ENCODE measurements around the gene MACROD2. TPM values are rescaled to one million over a fixed set of nuclear protein-coding genes. Genes with fewer than 3 reads are reported as not detected.

MACROD2 gene
- total RNA-seq, 2 experiments from 2014 or later = not detected

GRCh38 chr20:15930311-15931305, 1935.3 kb downstream of the MACROD2 start:
- H3K4me1 Mint-ChIP-seq = no peaks in the 10 kb centered on the region
- ChIA-PET POLR2A (no interaction called here), CTCF (no interaction called here)
- DNase-seq = no peak
- no peak overlapping the region for H3K27ac Mint-ChIP-seq
- no peaks in the 10 kb centered on the region for H3K27me3 Mint-ChIP-seq
- H3K4me3 Mint-ChIP-seq = no peak overlapping the region
- peaks cover 7% of the 10 kb centered on the region for H3K9me3 Mint-ChIP-seq
- no peaks in the 10 kb centered on the region for H3K36me3 Mint-ChIP-seq (ENCODE audit: low read depth)

GRCh38 chr20:15931897-15932296, 1936.6 kb downstream of the MACROD2 start:
- Mint-ChIP-seq H3K4me1 (no peaks in the 10 kb centered on the region), H3K27me3 (no peaks in the 10 kb centered on the region), H3K9me3 (peaks cover 7% of the 10 kb centered on the region), H3K4me3 (no peak overlapping the region), H3K27ac (no peak overlapping the region), H3K36me3 (ENCODE audit: low read depth) (no peaks in the 10 kb centered on the region)
- ChIA-PET CTCF (no interaction called here), POLR2A (no interaction called here)
- no peak for DNase-seq

- CTCF ChIA-PET = no interaction called here
Observed at GRCh38 chr20:15937179-15937578, 1941.9 kb downstream of the MACROD2 start.

GRCh38 chr20:15938847-15939246, 1943.5 kb downstream of the MACROD2 start:
- Mint-ChIP-seq H3K9me3 (peaks cover 7% of the 10 kb centered on the region), H3K4me1 (no peaks in the 10 kb centered on the region), H3K27me3 (no peaks in the 10 kb centered on the region), H3K36me3 (ENCODE audit: low read depth) (no peaks in the 10 kb centered on the region), H3K27ac (no peak overlapping the region), H3K4me3 (no peak overlapping the region)
- ChIA-PET CTCF (no interaction called here), POLR2A (no interaction called here)
- DNase-seq = no peak

More at GRCh38 chr20:15937179-15937578, 1941.9 kb downstream of the MACROD2 start:
- no peaks in the 10 kb centered on the region for H3K4me1 Mint-ChIP-seq
- no peak overlapping the region for H3K27ac Mint-ChIP-seq
- peaks cover 9% of the 10 kb centered on the region for H3K9me3 Mint-ChIP-seq
- no peak for DNase-seq
- H3K4me3 Mint-ChIP-seq = no peak overlapping the region
- no peaks in the 10 kb centered on the region for H3K27me3 Mint-ChIP-seq
- no peaks in the 10 kb centered on the region for H3K36me3 Mint-ChIP-seq (ENCODE audit: low read depth)
- POLR2A ChIA-PET = no interaction called here

GRCh38 chr20:15940127-15940526, 1944.8 kb downstream of the MACROD2 start:
- DNase-seq = no peak
- no peak overlapping the region for H3K4me3 Mint-ChIP-seq
- H3K9me3 Mint-ChIP-seq = peaks cover 3% of the 10 kb centered on the region
- H3K27ac Mint-ChIP-seq = no peak overlapping the region
- H3K4me1 Mint-ChIP-seq = no peaks in the 10 kb centered on the region
- CTCF ChIA-PET = no interaction called here
- no peaks in the 10 kb centered on the region for H3K36me3 Mint-ChIP-seq (ENCODE audit: low read depth)
- POLR2A ChIA-PET = no interaction called here
- no peaks in the 10 kb centered on the region for H3K27me3 Mint-ChIP-seq

- CTCF ChIA-PET = no interaction called here
- Mint-ChIP-seq H3K9me3 (peaks cover 2% of the 10 kb centered on the region), H3K27me3 (no peaks in the 10 kb centered on the region), H3K36me3 (ENCODE audit: low read depth) (no peaks in the 10 kb centered on the region), H3K4me1 (no peaks in the 10 kb centered on the region), H3K27ac (no peak overlapping the region), H3K4me3 (no peak overlapping the region)
- POLR2A ChIA-PET = no interaction called here
- DNase-seq = no peak
Observed at GRCh38 chr20:15942130-15942529, 1946.8 kb downstream of the MACROD2 start.

GRCh38 chr20:15945289-15945688, 1950.0 kb downstream of the MACROD2 start:
- Mint-ChIP-seq H3K27ac (no peak overlapping the region), H3K4me3 (no peak overlapping the region), H3K9me3 (no peaks in the 10 kb centered on the region), H3K4me1 (no peaks in the 10 kb centered on the region), H3K27me3 (no peaks in the 10 kb centered on the region), H3K36me3 (ENCODE audit: low read depth) (no peaks in the 10 kb centered on the region)
- POLR2A ChIA-PET = no interaction called here
- no peak for DNase-seq
- CTCF ChIA-PET = no interaction called here

- no peak for DNase-seq
- no peak overlapping the region for H3K27ac Mint-ChIP-seq
- CTCF ChIA-PET = no interaction called here
- no peaks in the 10 kb centered on the region for H3K9me3 Mint-ChIP-seq
- H3K36me3 Mint-ChIP-seq (ENCODE audit: low read depth) = no peaks in the 10 kb centered on the region
- POLR2A ChIA-PET = no interaction called here
- no peaks in the 10 kb centered on the region for H3K4me1 Mint-ChIP-seq
- H3K4me3 Mint-ChIP-seq = no peak overlapping the region
- H3K27me3 Mint-ChIP-seq = no peaks in the 10 kb centered on the region
Observed at GRCh38 chr20:15949391-15949790, 1954.1 kb downstream of the MACROD2 start.

- CTCF ChIA-PET = no interaction called here
- no peak overlapping the region for H3K4me3 Mint-ChIP-seq
- H3K27ac Mint-ChIP-seq = no peak overlapping the region
- no peaks in the 10 kb centered on the region for H3K36me3 Mint-ChIP-seq (ENCODE audit: low read depth)
- no peaks in the 10 kb centered on the region for H3K9me3 Mint-ChIP-seq
- POLR2A ChIA-PET = no interaction called here
- H3K27me3 Mint-ChIP-seq = no peaks in the 10 kb centered on the region
- no peaks in the 10 kb centered on the region for H3K4me1 Mint-ChIP-seq
- no peak for DNase-seq
Observed at GRCh38 chr20:15951658-15952057, 1956.3 kb downstream of the MACROD2 start.

- no peaks in the 10 kb centered on the region for H3K9me3 Mint-ChIP-seq
- POLR2A ChIA-PET = no interaction called here
Observed at GRCh38 chr20:15958142-15958541, 1962.8 kb downstream of the MACROD2 start.

GRCh38 chr20:15965165-15965564, 1969.8 kb downstream of the MACROD2 start:
- Mint-ChIP-seq H3K36me3 (ENCODE audit: low read depth) (no peaks in the 10 kb centered on the region), H3K4me1 (no peaks in the 10 kb centered on the region), H3K9me3 (peaks cover 4% of the 10 kb centered on the region), H3K27me3 (no peaks in the 10 kb centered on the region), H3K27ac (no peak overlapping the region), H3K4me3 (no peak overlapping the region)
- POLR2A ChIA-PET = no interaction called here
- no peak for DNase-seq
- CTCF ChIA-PET = no interaction called here

More at GRCh38 chr20:15958142-15958541, 1962.8 kb downstream of the MACROD2 start:
- DNase-seq = no peak
- Mint-ChIP-seq H3K27me3 (no peaks in the 10 kb centered on the region), H3K36me3 (ENCODE audit: low read depth) (no peaks in the 10 kb centered on the region), H3K27ac (no peak overlapping the region), H3K4me1 (no peaks in the 10 kb centered on the region), H3K4me3 (no peak overlapping the region)
- CTCF ChIA-PET = no interaction called here

- no peak for DNase-seq
- H3K27me3 Mint-ChIP-seq = no peaks in the 10 kb centered on the region
- POLR2A ChIA-PET = no interaction called here
- CTCF ChIA-PET = no interaction called here
- no peak overlapping the region for H3K4me3 Mint-ChIP-seq
- H3K27ac Mint-ChIP-seq = no peak overlapping the region
- H3K4me1 Mint-ChIP-seq = no peaks in the 10 kb centered on the region
- H3K36me3 Mint-ChIP-seq (ENCODE audit: low read depth) = no peaks in the 10 kb centered on the region
- peaks cover 6% of the 10 kb centered on the region for H3K9me3 Mint-ChIP-seq
Observed at GRCh38 chr20:15967334-15967733, 1972.0 kb downstream of the MACROD2 start.

- Mint-ChIP-seq H3K27me3 (no peaks in the 10 kb centered on the region), H3K4me3 (no peak overlapping the region), H3K36me3 (ENCODE audit: low read depth) (no peaks in the 10 kb centered on the region), H3K9me3 (peaks cover 8% of the 10 kb centered on the region), H3K4me1 (no peaks in the 10 kb centered on the region), H3K27ac (no peak overlapping the region)
- DNase-seq = no peak
- ChIA-PET CTCF (no interaction called here), POLR2A (no interaction called here)
Observed at GRCh38 chr20:15976047-15976736, 1980.9 kb downstream of the MACROD2 start.

- peaks cover 6% of the 10 kb centered on the region for H3K9me3 Mint-ChIP-seq
- ChIA-PET CTCF (no interaction called here), POLR2A (no interaction called here)
- H3K27me3 Mint-ChIP-seq = no peaks in the 10 kb centered on the region
- H3K36me3 Mint-ChIP-seq (ENCODE audit: low read depth) = no peaks in the 10 kb centered on the region
- no peak overlapping the region for H3K27ac Mint-ChIP-seq
- H3K4me1 Mint-ChIP-seq = no peaks in the 10 kb centered on the region
- H3K4me3 Mint-ChIP-seq = no peak overlapping the region
- no peak for DNase-seq
Observed at GRCh38 chr20:15977026-15977425, 1981.7 kb downstream of the MACROD2 start.

Measured in activated CD4-positive, alpha-beta memory T cell treated with anti-CD3 and anti-CD28 coated beads, Interleukin-2, amount 10 ng/mL, durations not matched to agents 7 days and 5 days (primary cell).